Dermis blood vessel endothelial cell (primary cell): Measurements from ENCODE around the gene TVP23A. TPM values are rescaled to one million over a fixed set of nuclear protein-coding genes. Genes with fewer than 3 reads are reported as not detected.
A peak's percentile ranks its signal among the peaks of the same experiment; 100 is the strongest.
"Not testable (repeated sequence)": the region's sequence is repeated elsewhere in the genome, so short reads cannot be mapped to it uniquely, and the experiment has no call there.

ENCODE experiments used
- DNase-seq: peaks from one replicate; pipeline ENCODE4 v3.0.0; 2010
- total RNA-seq: library from RNA; depleted of rRNA; stranded (reverse); fragments of >200 nt; gene quantifications from 2 replicates; pipeline ENCODE4 v1.2.3, GENCODE V29; 2014

TVP23A gene
- total RNA-seq, 1 donor from 2014 or later: not detected

- DNase-seq: no peak
Measured at GRCh38 chr16:10835281-10835931, 16.8 kb upstream of the TVP23A start.

- DNase-seq: no peak
Measured at GRCh38 chr16:10834766-10835165, 16.2 kb upstream of the TVP23A start.

- no peak for DNase-seq
Measured at GRCh38 chr16:10834130-10834529, 15.5 kb upstream of the TVP23A start.

GRCh38 chr16:10833271-10833670, 14.7 kb upstream of the TVP23A start:
- DNase-seq: no peak

GRCh38 chr16:10831894-10832886, 13.6 kb upstream of the TVP23A start:
- DNase-seq: no peak

- DNase-seq: not testable (repeated sequence)
Measured at GRCh38 chr16:10830240-10830639, 11.6 kb upstream of the TVP23A start.

- not testable (repeated sequence) for DNase-seq
Measured at GRCh38 chr16:10829390-10830098, 10.9 kb upstream of the TVP23A start.

- peak; percentile 89 for DNase-seq
Measured at GRCh38 chr16:10828851-10829366, 10.3 kb upstream of the TVP23A start.

- DNase-seq: peak; percentile 63
Measured at GRCh38 chr16:10827691-10828341, 9.2 kb upstream of the TVP23A start.

GRCh38 chr16:10824111-10824893, 5.7 kb upstream of the TVP23A start:
- DNase-seq: no peak

- no peak for DNase-seq
Measured at GRCh38 chr16:10822702-10823101, 4.1 kb upstream of the TVP23A start.

GRCh38 chr16:10820546-10820945, 2.0 kb upstream of the TVP23A start:
- DNase-seq: no peak

GRCh38 chr16:10817514-10817913, 1.1 kb downstream of the TVP23A start:
- DNase-seq: no peak

- DNase-seq: no peak
Measured at GRCh38 chr16:10813099-10813455, 5.5 kb downstream of the TVP23A start.

GRCh38 chr16:10812312-10813098, 6.1 kb downstream of the TVP23A start:
- no peak for DNase-seq

GRCh38 chr16:10809706-10810105, 8.9 kb downstream of the TVP23A start:
- no peak for DNase-seq

- DNase-seq: no peak
Measured at GRCh38 chr16:10808850-10809249, 9.7 kb downstream of the TVP23A start.

GRCh38 chr16:10808218-10808617, 10.4 kb downstream of the TVP23A start:
- DNase-seq: no peak

- DNase-seq: no peak
Measured at GRCh38 chr16:10806698-10807097, 11.9 kb downstream of the TVP23A start.

- DNase-seq: no peak
Measured at GRCh38 chr16:10805334-10805733, 13.3 kb downstream of the TVP23A start.

GRCh38 chr16:10799736-10800135, 18.9 kb downstream of the TVP23A start:
- DNase-seq: no peak
